ENCODE data around the gene POU3F1.

DNA sequence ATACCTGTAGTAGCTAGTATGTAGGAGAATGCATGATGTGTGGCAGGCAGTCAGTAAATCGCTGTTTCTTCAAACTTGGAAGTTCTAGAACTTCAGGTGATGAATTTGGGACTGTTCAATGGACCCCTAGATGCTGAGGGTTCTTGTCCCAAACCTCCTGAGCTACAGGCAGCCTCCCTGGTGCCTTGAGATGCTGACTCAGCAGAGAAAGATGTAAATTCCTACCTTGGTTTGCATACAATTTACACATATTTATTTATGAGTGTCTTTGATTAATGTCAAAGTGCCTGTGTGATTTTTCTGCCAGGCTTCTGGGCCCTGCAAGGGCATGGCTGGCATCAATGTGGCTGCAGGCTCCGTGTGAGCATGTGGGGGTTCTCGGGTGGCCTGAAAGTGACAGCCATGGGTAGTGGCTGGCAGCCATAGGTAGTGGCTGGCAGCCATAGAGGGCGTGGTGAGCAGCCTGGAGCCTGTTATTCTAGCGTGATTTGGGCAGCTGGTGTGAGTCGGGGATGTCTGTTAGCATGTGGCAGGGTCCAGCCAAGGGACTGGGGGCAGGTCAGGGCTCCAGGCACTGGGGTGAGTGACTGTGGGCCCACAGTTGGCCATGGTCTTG lies 13.2 kb upstream of the POU3F1 start:
- TF ChIP-seq, protein P1, sequence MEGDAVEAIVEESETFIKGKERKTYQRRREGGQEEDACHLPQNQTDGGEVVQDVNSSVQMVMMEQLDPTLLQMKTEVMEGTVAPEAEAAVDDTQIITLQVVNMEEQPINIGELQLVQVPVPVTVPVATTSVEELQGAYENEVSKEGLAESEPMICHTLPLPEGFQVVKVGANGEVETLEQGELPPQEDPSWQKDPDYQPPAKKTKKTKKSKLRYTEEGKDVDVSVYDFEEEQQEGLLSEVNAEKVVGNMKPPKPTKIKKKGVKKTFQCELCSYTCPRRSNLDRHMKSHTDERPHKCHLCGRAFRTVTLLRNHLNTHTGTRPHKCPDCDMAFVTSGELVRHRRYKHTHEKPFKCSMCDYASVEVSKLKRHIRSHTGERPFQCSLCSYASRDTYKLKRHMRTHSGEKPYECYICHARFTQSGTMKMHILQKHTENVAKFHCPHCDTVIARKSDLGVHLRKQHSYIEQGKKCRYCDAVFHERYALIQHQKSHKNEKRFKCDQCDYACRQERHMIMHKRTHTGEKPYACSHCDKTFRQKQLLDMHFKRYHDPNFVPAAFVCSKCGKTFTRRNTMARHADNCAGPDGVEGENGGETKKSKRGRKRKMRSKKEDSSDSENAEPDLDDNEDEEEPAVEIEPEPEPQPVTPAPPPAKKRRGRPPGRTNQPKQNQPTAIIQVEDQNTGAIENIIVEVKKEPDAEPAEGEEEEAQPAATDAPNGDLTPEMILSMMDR (IDR thresholded peaks at IDR 0.05; ENCODE audit: insufficient read depth, low read length), result no peak
- no peak for TF ChIP-seq POLR2AphosphoS5 (IDR thresholded peaks at IDR 0.05; ENCODE audit: low read depth)
